Measurements from ENCODE around the gene ATP5MC2.
A peak's percentile ranks its signal among the peaks of the same experiment; 100 is the strongest.

The ATP5MC2 gene

DNA sequence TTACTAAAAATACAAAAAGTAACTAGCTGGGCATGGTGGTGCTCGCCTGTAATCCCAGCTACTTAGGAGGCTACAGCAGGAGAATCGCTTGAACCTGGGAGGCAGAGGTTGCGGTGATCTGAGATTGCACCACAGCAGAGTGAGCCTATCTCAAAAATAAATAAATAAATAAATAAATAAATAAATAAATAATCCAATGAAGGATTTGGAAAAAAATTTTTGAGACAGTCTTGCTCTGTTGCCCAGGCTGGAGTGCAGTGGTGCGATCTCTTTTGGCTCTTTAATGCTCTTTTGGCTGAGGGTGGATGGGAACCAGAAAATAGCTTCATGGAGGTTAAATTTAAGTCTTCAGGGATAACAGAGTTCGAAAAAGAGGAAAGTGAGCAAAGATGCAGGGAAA, 11.7 kb downstream of the ATP5MC2 start:
- H3K27ac ChIP-seq, result peak overlapping the region; percentile 30
- no peak for TF ChIP-seq ZFX (IDR thresholded peaks at IDR 0.05; ENCODE audit: borderline replicate concordance)
- TF ChIP-seq, protein P1, sequence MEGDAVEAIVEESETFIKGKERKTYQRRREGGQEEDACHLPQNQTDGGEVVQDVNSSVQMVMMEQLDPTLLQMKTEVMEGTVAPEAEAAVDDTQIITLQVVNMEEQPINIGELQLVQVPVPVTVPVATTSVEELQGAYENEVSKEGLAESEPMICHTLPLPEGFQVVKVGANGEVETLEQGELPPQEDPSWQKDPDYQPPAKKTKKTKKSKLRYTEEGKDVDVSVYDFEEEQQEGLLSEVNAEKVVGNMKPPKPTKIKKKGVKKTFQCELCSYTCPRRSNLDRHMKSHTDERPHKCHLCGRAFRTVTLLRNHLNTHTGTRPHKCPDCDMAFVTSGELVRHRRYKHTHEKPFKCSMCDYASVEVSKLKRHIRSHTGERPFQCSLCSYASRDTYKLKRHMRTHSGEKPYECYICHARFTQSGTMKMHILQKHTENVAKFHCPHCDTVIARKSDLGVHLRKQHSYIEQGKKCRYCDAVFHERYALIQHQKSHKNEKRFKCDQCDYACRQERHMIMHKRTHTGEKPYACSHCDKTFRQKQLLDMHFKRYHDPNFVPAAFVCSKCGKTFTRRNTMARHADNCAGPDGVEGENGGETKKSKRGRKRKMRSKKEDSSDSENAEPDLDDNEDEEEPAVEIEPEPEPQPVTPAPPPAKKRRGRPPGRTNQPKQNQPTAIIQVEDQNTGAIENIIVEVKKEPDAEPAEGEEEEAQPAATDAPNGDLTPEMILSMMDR (IDR thresholded peaks at IDR 0.05), result no peak

DNA sequence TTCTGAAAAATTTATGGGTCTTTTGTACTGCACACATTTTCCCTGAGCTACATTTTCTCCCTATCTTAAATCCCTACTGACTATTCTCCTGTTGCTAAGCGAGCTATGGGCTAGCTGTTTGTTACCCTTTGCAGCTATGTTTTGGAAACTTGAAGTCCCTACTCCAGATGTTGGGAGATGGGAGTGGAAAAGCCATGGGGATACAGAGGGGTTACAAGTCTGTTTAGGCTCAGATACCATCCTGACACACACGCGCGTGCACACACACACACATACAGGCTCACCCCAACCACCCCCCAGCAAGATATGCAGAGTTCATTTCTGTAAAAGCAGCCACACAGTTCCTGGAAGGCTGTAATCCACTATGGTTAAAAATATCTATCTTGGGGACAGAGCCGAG, 15.8 kb downstream of the ATP5MC2 start:
- H3K27ac ChIP-seq, result peak overlapping the region; percentile 99
- TF ChIP-seq ZFX (IDR thresholded peaks at IDR 0.05; ENCODE audit: borderline replicate concordance), result no peak
- TF ChIP-seq, protein P1 (IDR thresholded peaks at IDR 0.05), result no peak

DNA sequence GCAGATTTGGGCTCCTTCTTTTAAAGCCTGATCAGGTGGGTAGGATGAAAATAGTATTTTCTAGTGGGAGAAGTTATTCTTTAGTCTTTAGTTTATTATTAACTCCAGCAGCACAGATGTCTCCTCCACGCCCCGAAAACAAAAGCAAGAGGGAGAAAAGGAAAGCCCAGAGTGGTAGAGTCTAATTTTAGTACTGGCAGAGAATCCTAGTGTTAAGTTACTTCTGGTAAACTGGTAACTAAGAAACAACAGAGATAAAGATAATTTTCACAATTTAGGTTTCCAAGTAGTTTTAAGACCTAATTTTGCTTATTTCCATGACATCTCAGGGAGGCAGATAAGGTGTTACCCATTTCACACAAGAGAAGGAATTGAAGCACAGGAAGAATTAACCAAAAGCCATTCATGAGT, 16.3 kb downstream of the ATP5MC2 start:
- TF ChIP-seq, protein P1 (IDR thresholded peaks at IDR 0.05), result no peak
- TF ChIP-seq ZFX (IDR thresholded peaks at IDR 0.05; ENCODE audit: borderline replicate concordance), result no peak
- peak overlapping the region; percentile 99 for H3K27ac ChIP-seq

- TF ChIP-seq, protein P1 (IDR thresholded peaks at IDR 0.05), result no peak
- no peak for TF ChIP-seq ZFX (IDR thresholded peaks at IDR 0.05; ENCODE audit: borderline replicate concordance)
- peak overlapping the region; percentile 99 for H3K27ac ChIP-seq
Observed at GRCh38 chr12:53659011-53659551, 16.8 kb downstream of the ATP5MC2 start.

DNA sequence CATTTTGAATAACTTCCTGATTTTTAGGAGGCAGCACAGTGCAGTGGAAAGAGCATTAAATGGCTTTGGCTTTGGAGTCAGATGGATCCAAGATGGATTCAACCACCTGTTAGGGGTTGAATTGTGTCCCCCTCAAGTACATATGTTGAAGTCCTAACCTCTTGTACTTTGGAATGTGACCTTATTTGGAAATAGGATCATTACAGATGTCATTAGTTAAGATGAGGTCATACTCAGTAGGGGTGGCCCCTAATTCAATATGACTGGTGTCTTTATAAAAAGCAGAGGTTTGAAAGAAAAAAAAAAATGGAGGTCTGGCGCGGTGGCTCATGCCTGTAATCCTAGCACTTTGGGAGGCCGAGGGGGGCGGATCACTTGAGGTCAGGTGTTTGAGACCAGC, 18.8 kb downstream of the ATP5MC2 start:
- TF ChIP-seq, protein P1 (IDR thresholded peaks at IDR 0.05), result no peak
- TF ChIP-seq ZFX (IDR thresholded peaks at IDR 0.05; ENCODE audit: borderline replicate concordance), result no peak
- peak overlapping the region; percentile 99 for H3K27ac ChIP-seq

GRCh38 chr12:53653595-53653994, 22.3 kb downstream of the ATP5MC2 start:
- no peak overlapping the region for H3K27ac ChIP-seq
- TF ChIP-seq, protein P1 (IDR thresholded peaks at IDR 0.05), result no peak
- TF ChIP-seq ZFX (IDR thresholded peaks at IDR 0.05; ENCODE audit: borderline replicate concordance), result no peak

DNA sequence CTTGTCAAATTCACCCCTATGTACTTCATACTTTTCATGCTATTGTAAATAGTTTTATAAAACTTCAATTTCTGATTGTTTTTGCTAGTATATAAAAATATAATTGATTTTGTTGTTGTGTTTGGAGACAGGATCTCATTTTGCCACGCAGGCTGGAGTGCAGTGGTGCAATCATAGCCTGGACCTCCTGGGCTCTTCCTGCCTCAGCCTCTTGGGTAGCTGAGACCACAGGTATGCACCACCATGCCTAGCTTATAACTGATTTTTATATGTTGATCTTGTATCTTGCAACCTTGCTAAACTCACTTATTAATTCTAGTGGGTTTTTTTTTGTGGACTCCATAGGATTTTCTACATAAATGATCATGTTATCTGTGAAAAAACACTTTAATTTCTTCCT, 23.5 kb downstream of the ATP5MC2 start:
- no peak overlapping the region for H3K27ac ChIP-seq
- TF ChIP-seq ZFX (IDR thresholded peaks at IDR 0.05; ENCODE audit: borderline replicate concordance), result no peak
- TF ChIP-seq, protein P1 (IDR thresholded peaks at IDR 0.05), result no peak
